Neural cell (in vitro differentiated cells): ENCODE measurements around the gene ORC2. TPM values are rescaled to one million over a fixed set of nuclear protein-coding genes. Genes with fewer than 3 reads are reported as not detected.

Experiments
- H2AFZ ChIP-seq: fragments of 200-600, 300-800 bp; sonication (generic), shearing (Covaris generic); 2 replicates; pipeline ENCODE4 v1.6.0; 2014; ENCODE audit warnings: low read depth, mild to moderate bottlenecking, antibody characterized with exemption, low read length, moderate library complexity
- H3F3A ChIP-seq: fragments of 200-600 bp; shearing (Covaris generic); 2 replicates; pipeline ENCODE4 v1.6.1; 2016; ENCODE audit warnings: mild to moderate bottlenecking, moderate library complexity, mixed read lengths, antibody characterized with exemption, low read length; ENCODE audit not compliant: insufficient read depth, poor library complexity, severe bottlenecking
- H3K27ac ChIP-seq: fragments of 200-600, 300-800 bp; sonication (generic), shearing (Covaris generic); 2 replicates; pipeline ENCODE4 v1.5.1; 2014; ENCODE audit warnings: mild to moderate bottlenecking, low read length, moderate library complexity
- H3K27me3 ChIP-seq: fragments of 300-800, 200-600 bp; sonication (generic), shearing (Covaris generic); 2 replicates; pipeline ENCODE4 v1.6.0; 2014; ENCODE audit warnings: mild to moderate bottlenecking, low read depth, low read length, moderate library complexity; ENCODE audit not compliant: insufficient read depth
- H3K36me3 ChIP-seq: fragments of 300-800, 200-600 bp; sonication (generic), shearing (Covaris generic); 2 replicates; pipeline ENCODE4 v1.5.1; 2014; ENCODE audit warnings: mild to moderate bottlenecking, antibody characterized with exemption, low read length, moderate library complexity; ENCODE audit not compliant: insufficient read depth
- H3K4me2 ChIP-seq: fragments of 300-800, 200-600 bp; sonication (generic), shearing (Covaris generic); 2 replicates; pipeline ENCODE4 v1.6.0; 2014; ENCODE audit warnings: mild to moderate bottlenecking, low read length
- H3K4me3 ChIP-seq: fragments of 300-800, 200-600 bp; sonication (generic), shearing (Covaris generic); 2 replicates; pipeline ENCODE4 v1.5.1; 2014; ENCODE audit warnings: mild to moderate bottlenecking, low read length, moderate library complexity
- H3K79me2 ChIP-seq: fragments of 200-600 bp; shearing (Covaris generic); replicated peaks from 2 replicates; pipeline ENCODE4 v1.6.0; 2014; ENCODE audit warnings: mild to moderate bottlenecking, low read length, moderate library complexity; ENCODE audit not compliant: insufficient read depth
- H3K9ac ChIP-seq: fragments of 300-800, 200-600 bp; sonication (generic), shearing (Covaris generic); 2 replicates; pipeline ENCODE4 v1.6.1; 2016; ENCODE audit warnings: mild to moderate bottlenecking, low read length, mixed read lengths
- H3K9me2 ChIP-seq: fragments of 200-600 bp; shearing (Covaris generic); 2 replicates; pipeline ENCODE4 v1.6.1; 2016; ENCODE audit warnings: mild to moderate bottlenecking, low read length, mixed read lengths; ENCODE audit not compliant: insufficient read depth
- H3K9me3 ChIP-seq: fragments of 200-600, 300-800 bp; sonication (generic), shearing (Covaris generic); 2 replicates; pipeline ENCODE4 v1.6.1; 2016; ENCODE audit warnings: mild to moderate bottlenecking, mixed run types, low read length, moderate library complexity, mixed read lengths
- H4K20me1 ChIP-seq: fragments of 200-600 bp; shearing (Covaris generic); 2 replicates; pipeline ENCODE4 v1.6.1; 2016; ENCODE audit warnings: mild to moderate bottlenecking, mixed run types; ENCODE audit not compliant: insufficient read depth
- CTCF ChIP-seq: fragments of 450-650 bp; IDR thresholded peaks from 2 replicates; pipeline ENCODE4 v1.5.1; 2014; ENCODE audit warnings: antibody characterized with exemption, mild to moderate bottlenecking, moderate library complexity; ENCODE audit not compliant: poor library complexity, severe bottlenecking
- EP300 ChIP-seq: fragments of 450-650 bp; conservative IDR thresholded peaks from 2 replicates; pipeline ENCODE4 v1.6.1; 2014; ENCODE audit warnings: antibody characterized with exemption, mild to moderate bottlenecking, moderate library complexity; ENCODE audit not compliant: poor library complexity, severe bottlenecking
- EZH2 ChIP-seq: fragments of 200-600, 300-800 bp; shearing (Covaris generic), sonication (generic); IDR thresholded peaks from 2 replicates; pipeline ENCODE4 v1.6.1; 2014; ENCODE audit warnings: antibody characterized with exemption, low read length, borderline replicate concordance, mild to moderate bottlenecking; ENCODE audit not compliant: insufficient read depth, poor library complexity, severe bottlenecking
- MXI1 ChIP-seq: fragments of 450-650 bp; conservative IDR thresholded peaks from 2 replicates; pipeline ENCODE4 v1.6.1; 2014; ENCODE audit warnings: antibody characterized with exemption, mild to moderate bottlenecking; ENCODE audit not compliant: poor library complexity, severe bottlenecking
- POLR2AphosphoS5 ChIP-seq: IDR thresholded peaks from 2 replicates; pipeline ENCODE4 v1.6.1; 2012
- RAD21 ChIP-seq: fragments of 450-650 bp; conservative IDR thresholded peaks from 2 replicates; pipeline ENCODE4 v1.6.1; 2014; ENCODE audit warnings: antibody characterized with exemption, mild to moderate bottlenecking, moderate library complexity
- SMC3 ChIP-seq: fragments of 450-650 bp; conservative IDR thresholded peaks from 2 replicates; pipeline ENCODE4 v1.6.1; 2014; ENCODE audit warnings: antibody characterized with exemption, mild to moderate bottlenecking, moderate library complexity; ENCODE audit not compliant: poor library complexity
- TAF1 ChIP-seq: IDR thresholded peaks from 2 replicates; pipeline ENCODE4 v1.6.1; 2012; ENCODE audit warnings: low read depth
- polyA plus RNA-seq: library from polyadenylated mRNA; depleted of rRNA; stranded (reverse); fragments of >200 nt; gene quantifications from 2 replicates; pipeline ENCODE4 v1.2.3, GENCODE V29; 2014
- TF ChIP-seq, protein P1 (sequence below): IDR thresholded peaks from 2 replicates; pipeline ENCODE4 v1.6.1; 2012; ENCODE audit warnings: borderline replicate concordance

Gene ORC2
- polyA plus RNA-seq, 1 donor from 2014 or later, result 17.2 TPM

GRCh38 chr2:200944467-200945394 is 18.7 kb downstream of the ORC2 start:
- H3K9me3 ChIP-seq, result no peaks in the 10 kb centered on the region
- no peaks in the 10 kb centered on the region for H4K20me1 ChIP-seq
- no peak overlapping the region for H3K27ac ChIP-seq
- no peaks in the 10 kb centered on the region for H3K36me3 ChIP-seq
- no peak overlapping the region for H3K9ac ChIP-seq
- no peaks in the 10 kb centered on the region for H3K27me3 ChIP-seq
- no peak overlapping the region for H2AFZ ChIP-seq
- H3K9me2 ChIP-seq, result no peaks in the 10 kb centered on the region
- TF ChIP-seq MXI1 (no peak), EZH2 (no peak), POLR2AphosphoS5 (no peak), EP300 (no peak), SMC3 (no peak), TAF1 (no peak), RAD21 (no peak), CTCF (no peak)
- TF ChIP-seq, protein P1, sequence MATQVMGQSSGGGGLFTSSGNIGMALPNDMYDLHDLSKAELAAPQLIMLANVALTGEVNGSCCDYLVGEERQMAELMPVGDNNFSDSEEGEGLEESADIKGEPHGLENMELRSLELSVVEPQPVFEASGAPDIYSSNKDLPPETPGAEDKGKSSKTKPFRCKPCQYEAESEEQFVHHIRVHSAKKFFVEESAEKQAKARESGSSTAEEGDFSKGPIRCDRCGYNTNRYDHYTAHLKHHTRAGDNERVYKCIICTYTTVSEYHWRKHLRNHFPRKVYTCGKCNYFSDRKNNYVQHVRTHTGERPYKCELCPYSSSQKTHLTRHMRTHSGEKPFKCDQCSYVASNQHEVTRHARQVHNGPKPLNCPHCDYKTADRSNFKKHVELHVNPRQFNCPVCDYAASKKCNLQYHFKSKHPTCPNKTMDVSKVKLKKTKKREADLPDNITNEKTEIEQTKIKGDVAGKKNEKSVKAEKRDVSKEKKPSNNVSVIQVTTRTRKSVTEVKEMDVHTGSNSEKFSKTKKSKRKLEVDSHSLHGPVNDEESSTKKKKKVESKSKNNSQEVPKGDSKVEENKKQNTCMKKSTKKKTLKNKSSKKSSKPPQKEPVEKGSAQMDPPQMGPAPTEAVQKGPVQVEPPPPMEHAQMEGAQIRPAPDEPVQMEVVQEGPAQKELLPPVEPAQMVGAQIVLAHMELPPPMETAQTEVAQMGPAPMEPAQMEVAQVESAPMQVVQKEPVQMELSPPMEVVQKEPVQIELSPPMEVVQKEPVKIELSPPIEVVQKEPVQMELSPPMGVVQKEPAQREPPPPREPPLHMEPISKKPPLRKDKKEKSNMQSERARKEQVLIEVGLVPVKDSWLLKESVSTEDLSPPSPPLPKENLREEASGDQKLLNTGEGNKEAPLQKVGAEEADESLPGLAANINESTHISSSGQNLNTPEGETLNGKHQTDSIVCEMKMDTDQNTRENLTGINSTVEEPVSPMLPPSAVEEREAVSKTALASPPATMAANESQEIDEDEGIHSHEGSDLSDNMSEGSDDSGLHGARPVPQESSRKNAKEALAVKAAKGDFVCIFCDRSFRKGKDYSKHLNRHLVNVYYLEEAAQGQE, result no peak
- no peaks in the 10 kb centered on the region for H3K79me2 ChIP-seq
- no peak overlapping the region for H3K4me2 ChIP-seq
- no peak overlapping the region for H3K4me3 ChIP-seq
- no peaks in the 10 kb centered on the region for H3F3A ChIP-seq

- TF ChIP-seq MXI1 (no peak), SMC3 (no peak), RAD21 (no peak), POLR2AphosphoS5 (no peak), EP300 (no peak), TAF1 (no peak), EZH2 (no peak), CTCF (no peak)
These were observed 19.8 kb downstream of the ORC2 start for GRCh38 chr2:200943527-200944105.

More at GRCh38 chr2:200943527-200944105, 19.8 kb downstream of the ORC2 start:
- Histone ChIP-seq H2AFZ (no peak overlapping the region), H4K20me1 (no peaks in the 10 kb centered on the region), H3K9ac (no peak overlapping the region), H3K9me2 (no peaks in the 10 kb centered on the region), H3K79me2 (no peaks in the 10 kb centered on the region), H3K4me3 (no peak overlapping the region), H3K9me3 (no peaks in the 10 kb centered on the region), H3K4me2 (no peak overlapping the region), H3K27ac (no peak overlapping the region), H3K27me3 (no peaks in the 10 kb centered on the region), H3K36me3 (no peaks in the 10 kb centered on the region), H3F3A (no peaks in the 10 kb centered on the region)
